GM19035 (cell line): ENCODE data around the gene ANO4.

Source experiments
- ATAC-seq: cut with Tn5 transposase; IDR thresholded peaks from one replicate; pipeline ENCODE4 v1.9.1; 2021; ENCODE audit not compliant: unreplicated experiment

ANO4 gene

GRCh38 chr12:101173197-101173749 is 378.7 kb downstream of the ANO4 start:
- no peak for ATAC-seq

- no peak for ATAC-seq
Observed at GRCh38 chr12:101174541-101174940, 380.0 kb downstream of the ANO4 start.
